ENCODE measurements around the gene LRRC3C. TPM values are rescaled to one million over a fixed set of nuclear protein-coding genes. Genes with fewer than 3 reads are reported as not detected.
"Not testable (repeated sequence)": the region's sequence is repeated elsewhere in the genome, so short reads cannot be mapped to it uniquely, and the experiment has no call there.

The LRRC3C gene
- total RNA-seq, 1 donor from 2014 or later = not detected

GRCh38 chr17:39946551-39947330, 19.2 kb downstream of the LRRC3C start:
- no peaks in the 10 kb centered on the region for H3K9me3 Mint-ChIP-seq
- TF ChIP-seq EZH2 (IDR thresholded peaks at IDR 0.05) = no peak
- TF ChIP-seq, protein P1, sequence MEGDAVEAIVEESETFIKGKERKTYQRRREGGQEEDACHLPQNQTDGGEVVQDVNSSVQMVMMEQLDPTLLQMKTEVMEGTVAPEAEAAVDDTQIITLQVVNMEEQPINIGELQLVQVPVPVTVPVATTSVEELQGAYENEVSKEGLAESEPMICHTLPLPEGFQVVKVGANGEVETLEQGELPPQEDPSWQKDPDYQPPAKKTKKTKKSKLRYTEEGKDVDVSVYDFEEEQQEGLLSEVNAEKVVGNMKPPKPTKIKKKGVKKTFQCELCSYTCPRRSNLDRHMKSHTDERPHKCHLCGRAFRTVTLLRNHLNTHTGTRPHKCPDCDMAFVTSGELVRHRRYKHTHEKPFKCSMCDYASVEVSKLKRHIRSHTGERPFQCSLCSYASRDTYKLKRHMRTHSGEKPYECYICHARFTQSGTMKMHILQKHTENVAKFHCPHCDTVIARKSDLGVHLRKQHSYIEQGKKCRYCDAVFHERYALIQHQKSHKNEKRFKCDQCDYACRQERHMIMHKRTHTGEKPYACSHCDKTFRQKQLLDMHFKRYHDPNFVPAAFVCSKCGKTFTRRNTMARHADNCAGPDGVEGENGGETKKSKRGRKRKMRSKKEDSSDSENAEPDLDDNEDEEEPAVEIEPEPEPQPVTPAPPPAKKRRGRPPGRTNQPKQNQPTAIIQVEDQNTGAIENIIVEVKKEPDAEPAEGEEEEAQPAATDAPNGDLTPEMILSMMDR (IDR thresholded peaks at IDR 0.05) = no peak
- no peak for DNase-seq (ENCODE audit: low spot score)
- no peaks in the 10 kb centered on the region for H3K36me3 Mint-ChIP-seq
- Histone ChIP-seq H3F3A (ENCODE audit: low read depth) (no peaks in the 10 kb centered on the region), H3K36me3 (no peaks in the 10 kb centered on the region), H3K27me3 (peaks cover 8% of the 10 kb centered on the region), H3K4me1 (no peaks in the 10 kb centered on the region), H3K4me3 (no peak overlapping the region), H3K4me2 (no peak overlapping the region), H3K9ac (no peak overlapping the region), H4K20me1 (ENCODE audit: low read depth) (no peaks in the 10 kb centered on the region), H2AFZ (replicated peaks) (no peak overlapping the region), H3K9me3 (ENCODE audit: low read depth) (no peaks in the 10 kb centered on the region), H3K79me2 (ENCODE audit: low read depth) (no peaks in the 10 kb centered on the region), H3K27ac (no peak overlapping the region)
- peaks cover 11% of the 10 kb centered on the region for H3K27me3 Mint-ChIP-seq (ENCODE audit: insufficient read depth, low read depth)
- H3K4me1 Mint-ChIP-seq = peaks cover 9% of the 10 kb centered on the region
- no peak overlapping the region for H3K4me3 Mint-ChIP-seq
- no peak overlapping the region for H3K27ac Mint-ChIP-seq

DNA sequence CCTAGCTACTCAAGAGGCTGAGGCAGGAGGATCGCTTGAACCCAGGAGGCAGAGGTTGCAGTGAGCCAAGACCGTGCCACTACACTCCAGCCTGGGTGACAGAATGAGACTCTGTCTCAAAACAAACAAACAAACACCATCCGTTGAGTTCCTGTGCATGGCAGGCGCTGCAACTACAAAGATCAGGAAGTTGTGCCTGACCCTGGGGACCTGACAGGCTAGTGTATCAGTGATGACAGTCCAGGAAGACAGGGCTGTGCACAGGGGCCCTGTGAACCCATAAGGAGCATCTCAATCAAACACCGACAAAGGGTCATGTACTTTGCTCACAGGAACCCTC, 20.9 kb downstream of the LRRC3C start:
- H3K9ac ChIP-seq; H2AFZ ChIP-seq (replicated peaks); H3K9me3 ChIP-seq (ENCODE audit: low read depth); H3K4me3 Mint-ChIP-seq; H3K36me3 ChIP-seq; H4K20me1 ChIP-seq (ENCODE audit: low read depth); DNase-seq (ENCODE audit: low spot score); H3K9me3 Mint-ChIP-seq; H3K27ac ChIP-seq; H3K4me1 ChIP-seq; H3K27ac Mint-ChIP-seq; H3K4me2 ChIP-seq; H3K4me3 ChIP-seq; H3F3A ChIP-seq (ENCODE audit: low read depth); H3K27me3 Mint-ChIP-seq (ENCODE audit: insufficient read depth, low read depth); H3K79me2 ChIP-seq (ENCODE audit: low read depth); H3K36me3 Mint-ChIP-seq: not testable (repeated sequence)
- peaks cover 16% of the 10 kb centered on the region for H3K4me1 Mint-ChIP-seq
- peaks cover 16% of the 10 kb centered on the region for H3K27me3 ChIP-seq

GRCh38 chr17:39949028-39949427, 21.5 kb downstream of the LRRC3C start:
- Mint-ChIP-seq H3K27ac (no peak overlapping the region), H3K4me1 (peaks cover 19% of the 10 kb centered on the region), H3K27me3 (ENCODE audit: insufficient read depth, low read depth) (peaks cover 7% of the 10 kb centered on the region)

DNA sequence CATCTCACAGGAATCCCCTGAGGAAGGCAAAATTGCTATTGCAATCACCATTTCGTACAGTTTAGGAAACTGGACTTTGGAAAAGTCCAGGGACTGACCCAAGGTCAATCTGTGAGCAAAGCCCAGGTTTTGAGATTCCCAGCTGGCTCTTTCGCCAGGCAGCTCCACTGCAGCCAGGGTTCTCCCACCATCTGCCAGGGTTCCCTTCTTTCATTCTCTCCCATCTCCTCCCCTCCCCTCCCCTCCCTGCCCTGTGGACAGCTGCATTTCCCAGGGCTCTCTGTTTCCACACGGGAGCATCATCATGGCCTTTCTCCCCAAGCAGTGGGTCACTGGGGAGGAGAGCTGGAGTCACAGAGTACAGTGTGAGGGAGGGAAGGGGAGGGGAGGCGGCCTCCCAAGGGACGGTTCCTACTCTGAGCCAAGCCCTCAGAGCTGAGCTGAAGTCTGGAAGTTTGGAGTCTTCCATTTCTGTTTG, 23.4 kb downstream of the LRRC3C start:
- Mint-ChIP-seq H3K36me3 (no peaks in the 10 kb centered on the region), H3K4me1 (peaks cover 19% of the 10 kb centered on the region), H3K4me3 (peak overlapping the region; percentile 34), H3K27ac (no peak overlapping the region), H3K27me3 (ENCODE audit: insufficient read depth, low read depth) (peaks cover 3% of the 10 kb centered on the region), H3K9me3 (no peaks in the 10 kb centered on the region)
- no peaks in the 10 kb centered on the region for H3K4me1 ChIP-seq
- H3K4me3 ChIP-seq = no peak overlapping the region
- H3F3A ChIP-seq (ENCODE audit: low read depth) = peaks cover 4% of the 10 kb centered on the region
- no peaks in the 10 kb centered on the region for H4K20me1 ChIP-seq (ENCODE audit: low read depth)
- H3K9me3 ChIP-seq (ENCODE audit: low read depth) = no peaks in the 10 kb centered on the region
- H3K9ac ChIP-seq = no peak overlapping the region
- H2AFZ ChIP-seq (replicated peaks) = no peak overlapping the region
- TF ChIP-seq, protein P1 (IDR thresholded peaks at IDR 0.05) = no peak
- no peak for TF ChIP-seq EZH2 (IDR thresholded peaks at IDR 0.05)
- no peak for TF ChIP-seq EZH2phosphoT487 (IDR thresholded peaks at IDR 0.05)
- peaks cover 16% of the 10 kb centered on the region for H3K27me3 ChIP-seq
- no peaks in the 10 kb centered on the region for H3K36me3 ChIP-seq
- H3K27ac ChIP-seq = no peak overlapping the region
- H3K4me2 ChIP-seq = no peak overlapping the region
- no peaks in the 10 kb centered on the region for H3K79me2 ChIP-seq (ENCODE audit: low read depth)
- DNase-seq (ENCODE audit: low spot score) = no peak

More at GRCh38 chr17:39949028-39949427, 21.5 kb downstream of the LRRC3C start:
- Histone ChIP-seq H3K79me2 (ENCODE audit: low read depth) (no peaks in the 10 kb centered on the region), H3K9ac (no peak overlapping the region), H4K20me1 (ENCODE audit: low read depth) (no peaks in the 10 kb centered on the region), H3K4me1 (no peaks in the 10 kb centered on the region), H3K36me3 (no peaks in the 10 kb centered on the region), H3K27me3 (peaks cover 16% of the 10 kb centered on the region), H3F3A (ENCODE audit: low read depth) (peaks cover 2% of the 10 kb centered on the region), H3K9me3 (ENCODE audit: low read depth) (no peaks in the 10 kb centered on the region), H3K27ac (no peak overlapping the region), H2AFZ (replicated peaks) (no peak overlapping the region), H3K4me2 (no peak overlapping the region), H3K4me3 (no peak overlapping the region)
- no peak for DNase-seq (ENCODE audit: low spot score)
- H3K36me3 Mint-ChIP-seq = no peaks in the 10 kb centered on the region
- TF ChIP-seq, protein P1 (IDR thresholded peaks at IDR 0.05) = no peak
- TF ChIP-seq EZH2phosphoT487 (IDR thresholded peaks at IDR 0.05) = no peak
- TF ChIP-seq EZH2 (IDR thresholded peaks at IDR 0.05) = no peak
- H3K4me3 Mint-ChIP-seq = no peak overlapping the region
- H3K9me3 Mint-ChIP-seq = no peaks in the 10 kb centered on the region

All from neural progenitor cell (in vitro differentiated cells).